Muscle layer of duodenum (tissue), 2 donors: ENCODE data around the gene COG3.

Experiments
- H3K27ac ChIP-seq: one replicate; pipeline ENCODE4 v1.7.0; 2013; ENCODE audit warnings: mild to moderate bottlenecking, low read length
- H3K27me3 ChIP-seq: one replicate; pipeline ENCODE4 v1.7.0; 2013; ENCODE audit warnings: low read depth, mild to moderate bottlenecking, control low read depth, low read length
- H3K36me3 ChIP-seq, 2 donors: one replicate each; pipeline ENCODE4 v1.7.0; 2013; ENCODE audit warnings: low read length in 2 of 2, control low read depth in 1 of 2, mild to moderate bottlenecking in 1 of 2; ENCODE audit not compliant: insufficient read depth in 2 of 2, control insufficient read depth in 1 of 2
- H3K4me1 ChIP-seq, 2 donors: one replicate each; pipeline ENCODE4 v1.7.0; 2013; ENCODE audit warnings: low read length in 2 of 2, mild to moderate bottlenecking in 2 of 2, control low read depth in 1 of 2, moderate library complexity in 1 of 2; ENCODE audit not compliant: insufficient read depth in 2 of 2, control insufficient read depth in 1 of 2
- H3K4me3 ChIP-seq, 2 donors: one replicate each; pipeline ENCODE4 v1.7.0; 2013; ENCODE audit warnings: low read length in 2 of 2, low read depth in 1 of 2, mild to moderate bottlenecking in 1 of 2
- H3K9me3 ChIP-seq, 2 donors: one replicate each; pipeline ENCODE4 v1.7.0; 2013; ENCODE audit warnings: low read length in 2 of 2, control low read depth in 1 of 2, mild to moderate bottlenecking in 1 of 2; ENCODE audit not compliant: control insufficient read depth in 1 of 2
- donor health status: healthy.

Gene COG3

GRCh38 chr13:45564133-45564776, 99.5 kb downstream of the COG3 start:
- no peaks in the 10 kb centered on the region for H3K36me3 ChIP-seq

GRCh38 chr13:45565331-45565730, 100.6 kb downstream of the COG3 start:
- Histone ChIP-seq H3K36me3 (no peaks in the 10 kb centered on the region), H3K4me1 (no peaks in the 10 kb centered on the region), H3K27ac (no peak overlapping the region), H3K4me3 (no peak overlapping the region), H3K9me3 (no peaks in the 10 kb centered on the region), H3K27me3 (no peaks in the 10 kb centered on the region)

More at GRCh38 chr13:45564133-45564776, 99.5 kb downstream of the COG3 start:
- Histone ChIP-seq H3K27me3 (no peaks in the 10 kb centered on the region), H3K9me3 (no peaks in the 10 kb centered on the region), H3K4me1 (no peaks in the 10 kb centered on the region), H3K4me3 (no peak overlapping the region), H3K27ac (no peak overlapping the region)

GRCh38 chr13:45575146-45575829, 110.5 kb downstream of the COG3 start:
- Histone ChIP-seq H3K36me3 (no peaks in the 10 kb centered on the region), H3K4me1 (no peaks in the 10 kb centered on the region), H3K9me3 (no peaks in the 10 kb centered on the region), H3K4me3 (no peak overlapping the region), H3K27ac (no peak overlapping the region), H3K27me3 (no peaks in the 10 kb centered on the region)

- no peaks in the 10 kb centered on the region for H3K27me3 ChIP-seq
- no peaks in the 10 kb centered on the region for H3K4me1 ChIP-seq
- H3K9me3 ChIP-seq: no peaks in the 10 kb centered on the region
- no peak overlapping the region for H3K27ac ChIP-seq
- no peaks in the 10 kb centered on the region for H3K36me3 ChIP-seq
- H3K4me3 ChIP-seq: no peak overlapping the region
Measured at GRCh38 chr13:45575830-45576180, 111.1 kb downstream of the COG3 start.

GRCh38 chr13:45576466-45576865, 111.7 kb downstream of the COG3 start:
- H3K4me1 ChIP-seq: no peaks in the 10 kb centered on the region
- no peaks in the 10 kb centered on the region for H3K36me3 ChIP-seq
- no peak overlapping the region for H3K4me3 ChIP-seq
- no peaks in the 10 kb centered on the region for H3K9me3 ChIP-seq
- H3K27me3 ChIP-seq: no peaks in the 10 kb centered on the region
- no peak overlapping the region for H3K27ac ChIP-seq

GRCh38 chr13:45582408-45583076, 117.8 kb downstream of the COG3 start:
- Histone ChIP-seq H3K4me3 (no peak overlapping the region), H3K27ac (no peak overlapping the region), H3K9me3 (no peaks in the 10 kb centered on the region), H3K36me3 (no peaks in the 10 kb centered on the region), H3K4me1 (no peaks in the 10 kb centered on the region), H3K27me3 (no peaks in the 10 kb centered on the region)

- Histone ChIP-seq H3K27ac (no peak overlapping the region), H3K4me1 (no peaks in the 10 kb centered on the region), H3K9me3 (no peaks in the 10 kb centered on the region), H3K36me3 (no peaks in the 10 kb centered on the region), H3K4me3 (no peak overlapping the region), H3K27me3 (no peaks in the 10 kb centered on the region)
Measured at GRCh38 chr13:45584816-45585215, 120.1 kb downstream of the COG3 start.
